ENCODE data around the gene CRYBA2.

CRYBA2 gene

DNA sequence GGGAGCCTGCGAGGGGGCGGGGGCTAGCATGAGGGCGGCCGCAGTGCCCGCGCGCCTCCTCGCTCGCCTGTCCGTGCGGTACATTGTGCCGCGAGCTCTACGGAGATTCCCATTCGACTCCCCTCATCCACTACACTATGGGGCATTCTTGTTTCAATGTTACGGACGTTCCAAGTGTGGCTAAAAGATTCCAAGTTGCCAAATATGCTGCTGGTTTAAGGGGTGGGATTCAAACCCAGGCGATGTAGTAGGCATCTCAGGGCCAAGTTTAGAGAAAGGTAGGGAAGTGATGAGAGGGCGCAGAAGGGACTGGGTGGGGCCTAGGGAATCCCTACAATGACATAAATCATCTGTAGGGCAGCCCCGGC lies 10.0 kb upstream of the CRYBA2 start:
- no peak overlapping the region for H3K4me3 ChIP-seq (ENCODE audit: low read length)
- no peak for TF ChIP-seq CTCF (conservative IDR thresholded peaks at IDR 0.05; ENCODE audit: low read length)
- DNase-seq (ENCODE audit: low read depth): no peak

DNA sequence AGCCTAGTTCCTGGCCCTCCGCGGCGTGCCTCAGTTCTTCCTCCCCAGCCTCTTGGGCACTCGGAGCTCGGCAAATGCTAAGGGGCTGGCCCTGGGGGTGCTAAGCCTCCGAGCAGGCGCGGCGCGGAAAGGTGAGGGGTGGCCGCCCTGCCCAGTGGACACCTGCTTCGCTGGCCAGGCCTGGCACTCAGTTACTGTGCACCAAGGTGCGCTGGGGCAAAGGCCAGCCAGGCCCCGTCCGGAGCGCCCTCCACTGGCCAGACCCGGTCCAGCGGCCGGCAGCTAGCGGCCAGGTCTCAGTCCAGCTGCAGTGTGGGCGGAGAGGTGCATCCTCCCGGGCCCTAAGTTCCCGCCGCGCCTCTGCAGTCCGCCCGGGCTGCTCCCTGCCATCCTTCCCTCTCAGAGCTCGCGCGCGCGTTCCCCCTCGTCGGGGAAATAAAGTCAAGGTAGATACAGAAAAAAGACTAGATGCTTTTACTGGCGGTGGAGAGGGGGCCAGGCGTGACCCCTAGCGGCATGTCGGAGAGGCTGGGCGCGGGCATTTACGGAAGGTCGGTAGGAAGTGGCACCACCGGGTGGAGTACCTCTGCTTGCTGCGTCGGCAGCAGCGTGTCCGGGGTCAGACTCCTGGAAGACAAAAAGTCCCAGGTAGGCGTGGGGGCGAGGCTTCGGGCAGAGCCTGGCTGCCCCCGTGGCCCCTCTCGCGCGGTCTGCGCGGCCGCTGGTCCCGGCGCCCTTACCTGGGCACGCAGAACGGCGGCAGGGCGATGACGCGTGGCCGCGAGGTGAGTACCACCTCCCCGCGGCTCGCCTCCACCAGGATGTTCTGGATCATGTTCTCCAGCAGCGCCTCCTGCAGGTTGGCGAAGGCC lies 9.4 kb upstream of the CRYBA2 start:
- no peak for TF ChIP-seq CTCF (conservative IDR thresholded peaks at IDR 0.05; ENCODE audit: low read length)
- no peak overlapping the region for H3K4me3 ChIP-seq (ENCODE audit: low read length)
- DNase-seq (ENCODE audit: low read depth): no peak

- H3K4me3 ChIP-seq (ENCODE audit: low read length): no peak overlapping the region
- TF ChIP-seq CTCF (conservative IDR thresholded peaks at IDR 0.05; ENCODE audit: low read length): no peak
- no peak for DNase-seq (ENCODE audit: low read depth)
Observed at GRCh38 chr2:219001577-219002394, 8.6 kb upstream of the CRYBA2 start.

DNA sequence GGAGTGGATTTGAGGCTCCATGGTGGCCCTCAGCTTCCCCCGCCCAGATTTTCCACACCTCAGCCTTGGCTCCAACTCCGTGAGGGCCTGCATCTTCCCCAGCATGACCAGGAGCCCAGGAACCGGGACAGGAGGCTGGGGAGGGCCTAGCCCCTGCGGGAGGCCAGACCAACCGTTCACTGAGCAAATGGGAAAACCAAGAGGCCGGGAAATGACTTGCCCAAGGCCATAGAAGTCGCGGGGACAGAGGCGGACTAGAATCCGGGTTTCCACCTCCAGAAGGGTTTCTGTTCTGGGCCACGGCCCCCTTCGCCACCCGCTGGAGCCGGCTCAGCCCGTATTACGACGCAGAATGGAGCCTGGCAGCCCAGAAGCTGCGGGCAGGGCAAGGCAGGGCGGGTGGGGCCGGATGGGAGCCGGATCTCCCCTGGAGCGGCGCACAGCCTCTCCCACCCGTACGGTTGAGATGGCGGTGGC lies 7.9 kb upstream of the CRYBA2 start:
- no peak for DNase-seq (ENCODE audit: low read depth)
- H3K4me3 ChIP-seq (ENCODE audit: low read length): no peak overlapping the region
- TF ChIP-seq CTCF (conservative IDR thresholded peaks at IDR 0.05; ENCODE audit: low read length): no peak

DNA sequence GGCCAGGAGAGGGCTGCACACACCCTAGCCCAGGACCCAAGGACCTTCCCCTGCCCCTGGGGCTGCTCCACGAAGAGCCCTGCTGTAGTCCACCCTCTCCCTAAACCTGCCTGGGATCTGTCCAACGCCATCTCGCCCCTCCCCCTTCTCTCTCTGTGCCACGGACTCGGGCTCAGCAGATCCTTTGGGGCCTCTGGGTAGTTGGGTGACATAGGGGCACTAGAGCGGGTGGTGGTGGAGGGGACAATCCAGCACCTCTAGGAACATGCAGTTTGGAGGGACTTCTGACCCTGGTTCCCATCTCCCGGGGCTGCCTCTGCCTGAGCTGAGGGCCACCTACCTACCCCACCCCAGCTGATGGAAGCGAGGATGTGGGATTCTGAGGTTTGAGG lies 7.3 kb upstream of the CRYBA2 start:
- no peak overlapping the region for H3K4me3 ChIP-seq (ENCODE audit: low read length)
- no peak for DNase-seq (ENCODE audit: low read depth)
- TF ChIP-seq CTCF (conservative IDR thresholded peaks at IDR 0.05; ENCODE audit: low read length): no peak

GRCh38 chr2:218999881-219000568 lies 6.8 kb upstream of the CRYBA2 start:
- no peak overlapping the region for H3K4me3 ChIP-seq (ENCODE audit: low read length)
- no peak for DNase-seq (ENCODE audit: low read depth)
- TF ChIP-seq CTCF (conservative IDR thresholded peaks at IDR 0.05; ENCODE audit: low read length): no peak
